Measurements from ENCODE around the gene FRYL.

Gene FRYL

GRCh38 chr4:48491514-48492176, 288.4 kb downstream of the FRYL start:
- TF ChIP-seq EZH2phosphoT487 (IDR thresholded peaks at IDR 0.05; ENCODE audit: borderline replicate concordance): no peak
- no peak for TF ChIP-seq CTCF (conservative IDR thresholded peaks at IDR 0.05; ENCODE audit: low read length)
- Histone ChIP-seq H3K9me3 (ENCODE audit: insufficient read depth, low read depth, low read length) (no peaks in the 10 kb centered on the region), H3K36me3 (ENCODE audit: insufficient read depth, low read length) (no peaks in the 10 kb centered on the region), H3F3A (ENCODE audit: low read depth) (no peaks in the 10 kb centered on the region), H2AFZ (ENCODE audit: low read length) (no peak overlapping the region), H3K9me2 (replicated peaks; ENCODE audit: low read depth, low read length) (no peaks in the 10 kb centered on the region), H3K4me3 (ENCODE audit: low read length, poor library complexity, severe bottlenecking) (no peak overlapping the region), H3K79me2 (ENCODE audit: insufficient read depth, low read length) (no peaks in the 10 kb centered on the region), H3K9ac (ENCODE audit: low read depth, low read length, poor library complexity, severe bottlenecking) (no peak overlapping the region), H3K4me1 (ENCODE audit: insufficient read depth, low read length, poor library complexity, severe bottlenecking) (no peaks in the 10 kb centered on the region), H4K20me1 (ENCODE audit: insufficient read depth, low read length, poor library complexity, severe bottlenecking) (no peaks in the 10 kb centered on the region), H3K4me2 (ENCODE audit: low read depth, low read length, poor library complexity, severe bottlenecking) (no peak overlapping the region), H3K27me3 (ENCODE audit: insufficient read depth, low read length, poor library complexity, severe bottlenecking) (no peaks in the 10 kb centered on the region)

- H3K9ac ChIP-seq (ENCODE audit: low read depth, low read length, poor library complexity, severe bottlenecking): no peak overlapping the region
- no peaks in the 10 kb centered on the region for H3K79me2 ChIP-seq (ENCODE audit: insufficient read depth, low read length)
- H4K20me1 ChIP-seq (ENCODE audit: insufficient read depth, low read length, poor library complexity, severe bottlenecking): no peaks in the 10 kb centered on the region
- no peak overlapping the region for H3K4me2 ChIP-seq (ENCODE audit: low read depth, low read length, poor library complexity, severe bottlenecking)
- no peak for TF ChIP-seq EZH2phosphoT487 (IDR thresholded peaks at IDR 0.05; ENCODE audit: borderline replicate concordance)
- TF ChIP-seq CTCF (conservative IDR thresholded peaks at IDR 0.05; ENCODE audit: low read length): no peak
- no peak overlapping the region for H3K4me3 ChIP-seq (ENCODE audit: low read length, poor library complexity, severe bottlenecking)
- no peak overlapping the region for H2AFZ ChIP-seq (ENCODE audit: low read length)
- no peaks in the 10 kb centered on the region for H3K36me3 ChIP-seq (ENCODE audit: insufficient read depth, low read length)
- no peaks in the 10 kb centered on the region for H3F3A ChIP-seq (ENCODE audit: low read depth)
- H3K9me3 ChIP-seq (ENCODE audit: insufficient read depth, low read depth, low read length): no peaks in the 10 kb centered on the region
- no peaks in the 10 kb centered on the region for H3K27me3 ChIP-seq (ENCODE audit: insufficient read depth, low read length, poor library complexity, severe bottlenecking)
- no peaks in the 10 kb centered on the region for H3K4me1 ChIP-seq (ENCODE audit: insufficient read depth, low read length, poor library complexity, severe bottlenecking)
- H3K9me2 ChIP-seq (replicated peaks; ENCODE audit: low read depth, low read length): no peaks in the 10 kb centered on the region
Observed at GRCh38 chr4:48490680-48491513, 289.2 kb downstream of the FRYL start.

GRCh38 chr4:48490012-48490679, 289.9 kb downstream of the FRYL start, which contains the start of gene ZAR1:
Gene ZAR1, plus strand, starts transcription at chr4:48490252. Its CDS starts 40 bp downstream, at chr4:48490292.
- Histone ChIP-seq H3K9ac (ENCODE audit: low read depth, low read length, poor library complexity, severe bottlenecking) (no peak within 1 kb of the TSS), H3K36me3 (ENCODE audit: insufficient read depth, low read length) (no peaks in the 10 kb centered on the region), H3K79me2 (ENCODE audit: insufficient read depth, low read length) (no peaks in the 10 kb centered on the region), H3K4me1 (ENCODE audit: insufficient read depth, low read length, poor library complexity, severe bottlenecking) (no peaks in the 10 kb centered on the region), H4K20me1 (ENCODE audit: insufficient read depth, low read length, poor library complexity, severe bottlenecking) (no peaks in the 10 kb centered on the region), H3K4me2 (ENCODE audit: low read depth, low read length, poor library complexity, severe bottlenecking) (no peak within 1 kb of the TSS), H3K9me3 (ENCODE audit: insufficient read depth, low read depth, low read length) (no peaks in the 10 kb centered on the region), H3K4me3 (ENCODE audit: low read length, poor library complexity, severe bottlenecking) (no peak within 1 kb of the TSS), H3K9me2 (replicated peaks; ENCODE audit: low read depth, low read length) (no peaks in the 10 kb centered on the region), H3F3A (ENCODE audit: low read depth) (no peaks in the 10 kb centered on the region), H3K27me3 (ENCODE audit: insufficient read depth, low read length, poor library complexity, severe bottlenecking) (no peaks in the 10 kb centered on the region), H2AFZ (ENCODE audit: low read length) (no peak within 1 kb of the TSS)
- TF ChIP-seq CTCF (conservative IDR thresholded peaks at IDR 0.05; ENCODE audit: low read length): no peak

Data from Loucy (cell line).